Activated naive CD8-positive, alpha-beta T cell treated with anti-CD3 and anti-CD28 coated beads, Interleukin-2, amount 10 ng/mL, durations not matched to agents 7 days and 5 days (primary cell): Measurements from ENCODE around the gene MYL11. TPM values are rescaled to one million over a fixed set of nuclear protein-coding genes. Genes with fewer than 3 reads are reported as not detected.
"Not testable (repeated sequence)": the region's sequence is repeated elsewhere in the genome, so short reads cannot be mapped to it uniquely, and the experiment has no call there.

Source experiments
- ATAC-seq: fragments of 150-1000 bp; cut with Tn5 transposase; one replicate; pipeline ENCODE4 v1.10.0; 2021; ENCODE audit warnings: low read depth, moderate library complexity
- POLR2A ChIA-PET: fragments of 350-600 bp; sonication (Branson Sonifier 250); formaldehyde crosslinking; loops from one replicate; lab custom pipeline; 2021; ENCODE audit warnings: antibody characterized with exemption; lab: Charles Lee
- DNase-seq: peaks from one replicate; pipeline ENCODE4 v3.0.0; 2021
- H3K27ac Mint-ChIP-seq: one replicate; pipeline ENCODE4 v1.8.0; 2022; ENCODE audit warnings: mild to moderate bottlenecking, mixed read lengths
- H3K27me3 Mint-ChIP-seq: one replicate; pipeline ENCODE4 v1.8.0; 2022; ENCODE audit warnings: mild to moderate bottlenecking, moderate library complexity, mixed read lengths
- H3K36me3 Mint-ChIP-seq: one replicate; pipeline ENCODE4 v1.8.0; 2021; ENCODE audit warnings: mild to moderate bottlenecking, mixed read lengths
- H3K4me1 Mint-ChIP-seq: one replicate; pipeline ENCODE4 v1.8.0; 2021; ENCODE audit warnings: mixed read lengths
- H3K4me3 Mint-ChIP-seq: one replicate; pipeline ENCODE4 v1.8.0; 2022; ENCODE audit warnings: mild to moderate bottlenecking, moderate library complexity, mixed read lengths
- H3K9me3 Mint-ChIP-seq: one replicate; pipeline ENCODE4 v1.8.0; 2021; ENCODE audit warnings: mixed read lengths
- total RNA-seq, 2 experiments: library from RNA; stranded (reverse); gene quantifications; one replicate each; pipeline ENCODE4 v1.2.3, GENCODE V29; 2021

The MYL11 gene
- total RNA-seq, 2 experiments from 2014 or later: 1.7 TPM; not detected in 1

- Mint-ChIP-seq H3K4me3 (peak overlapping the region; percentile 94), H3K27ac (peak overlapping the region; percentile 66), H3K9me3 (no peaks in the 10 kb centered on the region), H3K36me3 (peaks cover 10% of the 10 kb centered on the region), H3K4me1 (peaks cover 37% of the 10 kb centered on the region), H3K27me3 (no peaks in the 10 kb centered on the region)
- POLR2A ChIA-PET: interaction anchor here (0.6 to 4.2 kb wide), 12 partner anchors 12 to 376 kb away, joined by 3 to 74 read pairs (median 4); partner anchors contain the start of genes ALDOA, CD2BP2, DCTPP1 and SEPTIN1
- peak; percentile 1 for ATAC-seq
- no peak for DNase-seq
Observed at GRCh38 chr16:30395992-30396585, 21.5 kb downstream of the MYL11 start.

- POLR2A ChIA-PET: interaction anchor here (0.6 to 4.2 kb wide), 6 partner anchors 11 to 376 kb away, joined by 3 to 74 read pairs (median 8); partner anchors contain the start of genes CD2BP2, SEPTIN1, TBC1D10B and ZNF771
- H3K9me3 Mint-ChIP-seq, H3K27ac Mint-ChIP-seq, ATAC-seq, DNase-seq, H3K27me3 Mint-ChIP-seq: not testable (repeated sequence)
- H3K36me3 Mint-ChIP-seq: peaks cover 10% of the 10 kb centered on the region
- H3K4me3 Mint-ChIP-seq: peak overlapping the region; percentile 94
- peaks cover 39% of the 10 kb centered on the region for H3K4me1 Mint-ChIP-seq
Observed at GRCh38 chr16:30396627-30397026, 22.0 kb downstream of the MYL11 start.

- Mint-ChIP-seq H3K36me3 (peaks cover 10% of the 10 kb centered on the region), H3K4me1 (peaks cover 41% of the 10 kb centered on the region), H3K9me3 (no peaks in the 10 kb centered on the region), H3K27me3 (peaks cover 4% of the 10 kb centered on the region), H3K27ac (peak overlapping the region; percentile 70), H3K4me3 (peak overlapping the region; percentile 51)
- DNase-seq (no peak), ATAC-seq (no peak)
- POLR2A ChIA-PET: interaction anchor here (0.6 to 4.2 kb wide), 3 partner anchors 10 to 212 kb away, joined by 3 to 74 read pairs (median 7); partner anchors contain the start of genes SEPTIN1 and ZNF771
Observed at GRCh38 chr16:30397056-30397455, 22.5 kb downstream of the MYL11 start.

- H3K36me3 Mint-ChIP-seq: peaks cover 10% of the 10 kb centered on the region
- peaks cover 38% of the 10 kb centered on the region for H3K4me1 Mint-ChIP-seq
- no peak overlapping the region for H3K27ac Mint-ChIP-seq
- POLR2A ChIA-PET: interaction anchor here (1.4 to 4.2 kb wide), 2 partner anchors 9 to 17 kb away, joined by 7 to 74 read pairs; partner anchors contain the start of genes SEPTIN1 and ZNF771
- no peak overlapping the region for H3K4me3 Mint-ChIP-seq
- no peaks in the 10 kb centered on the region for H3K9me3 Mint-ChIP-seq
- ATAC-seq: no peak
- DNase-seq: peak; percentile 37
- H3K27me3 Mint-ChIP-seq: peaks cover 4% of the 10 kb centered on the region
Observed at GRCh38 chr16:30397776-30398660, 23.4 kb downstream of the MYL11 start.

- Mint-ChIP-seq H3K36me3 (peaks cover 10% of the 10 kb centered on the region), H3K27ac (peak overlapping the region; percentile 11), H3K27me3 (peaks cover 4% of the 10 kb centered on the region), H3K4me3 (peak overlapping the region; percentile 62), H3K4me1 (peaks cover 38% of the 10 kb centered on the region), H3K9me3 (no peaks in the 10 kb centered on the region)
- ATAC-seq: no peak
- POLR2A ChIA-PET: interaction anchor here (2.2 to 4.2 kb wide), 2 partner anchors 17 to 18 kb away, joined by 8 to 74 read pairs; partner anchors contain the start of gene SEPTIN1
- no peak for DNase-seq
Observed at GRCh38 chr16:30398661-30399434, 24.2 kb downstream of the MYL11 start.

GRCh38 chr16:30399435-30400186, 25.0 kb downstream of the MYL11 start:
- H3K36me3 Mint-ChIP-seq: peaks cover 10% of the 10 kb centered on the region
- DNase-seq (no peak), ATAC-seq (no peak)
- POLR2A ChIA-PET: interaction anchor here (1.6 to 2.2 kb wide), 2 partner anchors 18 kb away, joined by 4 to 8 read pairs; partner anchors contain the start of gene SEPTIN1
- H3K27ac Mint-ChIP-seq: peak overlapping the region; percentile 42
- peak overlapping the region; percentile 90 for H3K4me3 Mint-ChIP-seq
- H3K4me1 Mint-ChIP-seq: peaks cover 34% of the 10 kb centered on the region
- H3K9me3 Mint-ChIP-seq: no peaks in the 10 kb centered on the region
- H3K27me3 Mint-ChIP-seq: peaks cover 6% of the 10 kb centered on the region

GRCh38 chr16:30401768-30402425, 27.3 kb downstream of the MYL11 start:
- Mint-ChIP-seq H3K27ac (no peak overlapping the region), H3K4me1 (peaks cover 31% of the 10 kb centered on the region), H3K9me3 (no peaks in the 10 kb centered on the region), H3K36me3 (peaks cover 9% of the 10 kb centered on the region), H3K27me3 (peaks cover 6% of the 10 kb centered on the region), H3K4me3 (peak overlapping the region; percentile 37)
- DNase-seq (no peak), ATAC-seq (no peak)
- POLR2A ChIA-PET: interaction anchor here (0.6 to 1.3 kb wide), 2 partner anchors 19 to 782 kb away, joined by 3 to 5 read pairs; partner anchors contain the start of gene SEPTIN1

- ATAC-seq: peak; percentile 30
- DNase-seq: no peak
- peak overlapping the region; percentile 98 for H3K4me3 Mint-ChIP-seq
- POLR2A ChIA-PET: interaction anchor here (0.6 to 2.3 kb wide), 17 partner anchors 8 to 481 kb away, joined by 3 to 19 read pairs (median 5); partner anchors contain the start of genes SEPTIN1, TBX6 and ZNF48
- H3K36me3 Mint-ChIP-seq: peaks cover 3% of the 10 kb centered on the region
- H3K27me3 Mint-ChIP-seq: peaks cover 3% of the 10 kb centered on the region
- peaks cover 14% of the 10 kb centered on the region for H3K4me1 Mint-ChIP-seq
- H3K27ac Mint-ChIP-seq: peak overlapping the region; percentile 92
- H3K9me3 Mint-ChIP-seq: no peaks in the 10 kb centered on the region
Observed at GRCh38 chr16:30406795-30407101, 32.1 kb downstream of the MYL11 start.

GRCh38 chr16:30407102-30407803, 32.7 kb downstream of the MYL11 start, which contains the start of gene ZNF771:
TSS of gene ZNF771 (plus strand) at chr16:30407606. CDS start at chr16:30408054, 448 bp downstream.
- peak; percentile 83 for ATAC-seq
- Mint-ChIP-seq H3K27me3 (peaks cover 2% of the 10 kb centered on the region), H3K9me3 (no peaks in the 10 kb centered on the region), H3K4me3 (peak within 1 kb of the TSS; percentile 98), H3K4me1 (peaks cover 18% of the 10 kb centered on the region), H3K36me3 (peaks cover 5% of the 10 kb centered on the region), H3K27ac (peak within 1 kb of the TSS; percentile 92)
- DNase-seq: peak; percentile 93
- POLR2A ChIA-PET: interaction anchor here (0.7 to 2.3 kb wide), 16 partner anchors 8 to 315 kb away, joined by 3 to 19 read pairs (median 6); partner anchors contain the start of genes SEPTIN1, TBX6 and ZNF48

GRCh38 chr16:30407804-30408534, 33.4 kb downstream of the MYL11 start:
- H3K4me1 Mint-ChIP-seq: peaks cover 21% of the 10 kb centered on the region
- ATAC-seq: no peak

More at GRCh38 chr16:30407804-30408534, 33.4 kb downstream of the MYL11 start:
- peaks cover 5% of the 10 kb centered on the region for H3K36me3 Mint-ChIP-seq
- peaks cover 2% of the 10 kb centered on the region for H3K27me3 Mint-ChIP-seq
- peak overlapping the region; percentile 98 for H3K4me3 Mint-ChIP-seq
- POLR2A ChIA-PET: interaction anchor here (0.6 to 2.3 kb wide), 16 partner anchors 8 to 316 kb away, joined by 3 to 19 read pairs (median 5); partner anchors contain the start of genes SEPTIN1, TBX6 and ZNF48
- H3K9me3 Mint-ChIP-seq: no peaks in the 10 kb centered on the region
- peak overlapping the region; percentile 81 for H3K27ac Mint-ChIP-seq
- DNase-seq: peak; percentile 38
